Effector memory CD8-positive, alpha-beta T cell (primary cell): Measurements from ENCODE around the gene MED12L.

Source experiments
- ATAC-seq: fragments of 150-1000 bp; cut with Tn5 transposase; replicated peaks from 2 replicates; pipeline ENCODE4 v1.10.0; 2021; ENCODE audit warnings: mild to moderate bottlenecking, moderate library complexity
- DNase-seq, 3 experiments: peaks; one replicate each; pipeline ENCODE4 v3.0.0; 2021
- H3K27ac Mint-ChIP-seq, 2 donors: one replicate each; pipeline ENCODE4 v1.8.0; 2022; ENCODE audit warnings: mild to moderate bottlenecking in 2 of 2, mixed read lengths in 2 of 2, moderate library complexity in 2 of 2
- H3K27me3 Mint-ChIP-seq, 2 donors: one replicate each; pipeline ENCODE4 v1.8.0; 2022; ENCODE audit warnings: mixed read lengths in 2 of 2
- H3K36me3 Mint-ChIP-seq: one replicate; pipeline ENCODE4 v1.8.0; 2022; ENCODE audit warnings: mild to moderate bottlenecking, moderate library complexity, mixed read lengths; ENCODE audit not compliant: insufficient read depth
- H3K4me1 Mint-ChIP-seq, 2 donors: one replicate each; pipeline ENCODE4 v1.8.0; 2022; ENCODE audit warnings: low read depth in 2 of 2, mixed read lengths in 2 of 2
- H3K4me3 Mint-ChIP-seq, 2 donors: one replicate each; pipeline ENCODE4 v1.8.0; 2022; ENCODE audit warnings: mild to moderate bottlenecking in 2 of 2, mixed read lengths in 2 of 2, moderate library complexity in 2 of 2
- H3K9me3 Mint-ChIP-seq, 2 donors: one replicate each; pipeline ENCODE4 v1.8.0; 2022; ENCODE audit warnings: mixed read lengths in 2 of 2

MED12L gene

GRCh38 chr3:151480492-151480891, 395.0 kb downstream of the MED12L start:
- DNase-seq (no peak), ATAC-seq (no peak)
- Mint-ChIP-seq H3K27me3 (peaks cover 42 to 65% of the 10 kb centered on the region in 2 donors), H3K36me3 (no peaks in the 10 kb centered on the region), H3K9me3 (peaks cover 4 to 14% of the 10 kb centered on the region in 2 donors), H3K4me1 (no peaks in the 10 kb centered on the region), H3K27ac (no peak overlapping the region), H3K4me3 (no peak overlapping the region)

GRCh38 chr3:151483488-151483887, 398.0 kb downstream of the MED12L start:
- ATAC-seq (no peak), DNase-seq (no peak)
- peaks cover 4 to 14% of the 10 kb centered on the region in 2 donors for H3K9me3 Mint-ChIP-seq
- H3K4me3 Mint-ChIP-seq: no peak overlapping the region
- no peaks in the 10 kb centered on the region for H3K4me1 Mint-ChIP-seq
- H3K27me3 Mint-ChIP-seq: peaks cover 40 to 77% of the 10 kb centered on the region in 2 donors
- H3K27ac Mint-ChIP-seq: no peak overlapping the region
- H3K36me3 Mint-ChIP-seq: no peaks in the 10 kb centered on the region

GRCh38 chr3:151483961-151484520, 398.6 kb downstream of the MED12L start:
- H3K27me3 Mint-ChIP-seq: peaks cover 44 to 72% of the 10 kb centered on the region in 2 donors
- no peaks in the 10 kb centered on the region for H3K4me1 Mint-ChIP-seq

More at GRCh38 chr3:151483961-151484520, 398.6 kb downstream of the MED12L start:
- Mint-ChIP-seq H3K27ac (no peak overlapping the region), H3K36me3 (no peaks in the 10 kb centered on the region), H3K9me3 (peaks cover 4 to 14% of the 10 kb centered on the region in 2 donors), H3K4me3 (no peak overlapping the region)
- DNase-seq (no peak), ATAC-seq (no peak)
